Activated T-helper 1 cell treated with anti-CD3 and anti-CD28 coated beads, Interleukin-12 subunit alpha, Interleukin-12 subunit beta, Interleukin-2, Interleukin-4 antibody, amounts not matched to agents 30 ng/mL and 10 ng/mL and 1 ng/mL, durations not matched to agents 14 hours and 24 hours and 36 hours (primary cell): ENCODE measurements around the gene SMIM41. TPM values are rescaled to one million over a fixed set of nuclear protein-coding genes. Genes with fewer than 3 reads are reported as not detected.
A peak's percentile ranks its signal among the peaks of the same experiment; 100 is the strongest.

Experiments
- DNase-seq: peaks from one replicate; pipeline ENCODE4 v3.0.0; 2021; ENCODE audit warnings: low spot score
- H3K27ac Mint-ChIP-seq: one replicate; pipeline ENCODE4 v1.8.0; 2021; ENCODE audit warnings: mild to moderate bottlenecking, mixed read lengths
- H3K27me3 Mint-ChIP-seq: one replicate; pipeline ENCODE4 v1.8.0; 2022; ENCODE audit warnings: mild to moderate bottlenecking, moderate library complexity, mixed read lengths; ENCODE audit not compliant: insufficient read depth
- H3K36me3 Mint-ChIP-seq: one replicate; pipeline ENCODE4 v1.8.0; 2021; ENCODE audit warnings: low read depth, mixed read lengths
- H3K4me1 Mint-ChIP-seq: one replicate; pipeline ENCODE4 v1.8.0; 2021; ENCODE audit warnings: low read depth, mixed read lengths
- H3K4me3 Mint-ChIP-seq: one replicate; pipeline ENCODE4 v1.8.0; 2021; ENCODE audit warnings: mild to moderate bottlenecking, moderate library complexity, mixed read lengths
- H3K9me3 Mint-ChIP-seq: one replicate; pipeline ENCODE4 v1.8.0; 2021; ENCODE audit warnings: mixed read lengths
- intact Hi-C: fragments of 100-400 bp; cut with micrococcal nuclease; formaldehyde crosslinking; loops from one replicate; pipeline ENCODE4 v1.15.1; 2024
- total RNA-seq: library from RNA; stranded (reverse); gene quantifications from 2 replicates; pipeline ENCODE4 v1.2.3, GENCODE V29; 2022

SMIM41 gene
- total RNA-seq, 1 donor from 2014 or later, result not detected

DNA sequence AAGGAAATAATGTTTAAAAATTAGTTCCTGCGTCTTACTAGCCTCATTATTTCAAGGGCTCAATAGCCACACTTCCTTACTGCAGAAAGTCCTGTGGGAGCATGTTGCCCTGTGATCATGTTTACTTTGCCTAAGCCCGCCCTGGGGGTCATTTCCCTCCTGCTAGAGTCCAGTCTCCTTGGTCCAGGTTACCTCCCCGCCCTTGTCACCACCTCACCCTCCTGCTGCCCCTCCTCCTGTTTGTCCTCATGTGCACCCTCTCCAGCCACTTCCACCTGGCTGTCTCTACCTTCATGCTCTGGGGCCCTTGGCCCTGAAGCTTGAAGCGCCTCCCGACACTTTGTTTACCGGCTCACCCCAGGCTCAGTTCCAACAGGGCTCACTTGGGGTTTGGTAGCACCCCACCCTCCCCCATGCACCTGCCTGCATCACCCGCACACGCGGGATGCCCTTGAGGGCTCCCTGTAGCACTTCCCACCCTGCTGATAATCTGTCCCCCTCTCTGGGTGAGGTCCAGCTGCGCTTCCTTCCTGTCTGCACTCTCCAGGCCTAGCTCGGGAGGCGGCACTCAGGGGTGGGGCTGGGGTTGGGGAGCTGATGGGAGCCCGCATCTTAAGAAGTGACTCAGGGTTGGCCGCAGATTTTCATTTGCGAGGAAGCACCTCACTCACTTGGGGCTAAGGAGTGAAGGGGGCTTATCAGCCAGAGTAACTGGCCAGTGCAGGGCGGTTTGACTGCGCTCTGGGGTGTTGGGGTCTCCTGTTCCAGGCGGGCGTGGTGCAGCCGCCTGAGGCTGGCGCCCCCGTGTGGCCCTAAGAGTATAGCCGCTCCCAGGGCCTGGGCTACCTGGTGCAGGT lies 40.1 kb downstream of the SMIM41 start:
- Mint-ChIP-seq H3K36me3 (no peaks in the 10 kb centered on the region), H3K4me1 (peaks cover 40% of the 10 kb centered on the region), H3K27me3 (peaks cover 17% of the 10 kb centered on the region), H3K9me3 (no peaks in the 10 kb centered on the region), H3K4me3 (no peak overlapping the region), H3K27ac (no peak overlapping the region)
- DNase-seq, result no peak
- intact Hi-C loops, result loop anchor here (5.0 kb wide), 1 partner anchor 37 kb away; no protein-coding TSS in a partner anchor

DNA sequence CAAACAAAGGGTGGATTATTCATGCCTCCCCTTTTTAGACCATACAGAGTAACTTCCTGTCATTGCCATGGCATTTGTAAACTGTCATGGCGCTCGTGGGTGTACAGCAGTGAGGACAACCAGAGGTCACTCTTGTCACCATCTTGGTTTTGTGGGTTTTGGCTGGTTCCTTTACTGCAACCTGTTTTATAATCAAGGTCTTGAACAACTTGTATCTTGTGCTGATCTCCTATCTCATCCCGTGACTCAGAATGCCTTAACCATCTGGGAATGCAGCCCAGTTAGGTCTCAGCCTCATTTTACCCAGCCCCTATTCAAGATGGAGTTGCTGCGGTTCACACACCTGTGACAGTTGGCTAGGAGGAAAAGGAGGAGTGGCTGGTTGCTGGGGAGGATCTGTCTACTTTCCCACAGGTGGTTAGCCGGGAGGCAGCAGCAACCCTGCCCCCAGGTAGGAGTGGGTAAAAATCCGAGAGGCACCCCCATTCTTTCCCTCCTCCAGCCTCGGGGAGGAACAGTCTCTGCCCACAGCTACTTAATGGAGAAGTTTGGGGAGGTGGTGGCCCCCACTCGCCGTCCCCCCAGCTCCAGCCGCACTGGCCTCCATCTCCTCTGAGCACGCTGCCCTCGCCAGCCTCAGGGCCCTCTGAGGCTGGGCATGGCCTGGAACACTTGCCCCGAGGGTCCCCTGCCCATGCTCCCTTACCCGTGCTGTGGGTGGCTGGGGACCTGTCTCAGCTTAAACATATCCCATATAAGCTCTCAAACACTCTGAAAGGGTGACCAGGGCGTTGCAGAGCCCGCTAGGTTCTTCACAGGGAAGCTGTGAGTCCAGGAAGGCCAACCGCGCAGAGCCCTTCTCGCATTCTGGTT lies 41.7 kb downstream of the SMIM41 start:
- DNase-seq, result no peak
- Mint-ChIP-seq H3K4me1 (peaks cover 37% of the 10 kb centered on the region), H3K27me3 (peaks cover 17% of the 10 kb centered on the region), H3K4me3 (no peak overlapping the region), H3K36me3 (no peaks in the 10 kb centered on the region), H3K27ac (no peak overlapping the region), H3K9me3 (no peaks in the 10 kb centered on the region)
- intact Hi-C loops, result loop anchor here (1.0 kb wide), 2 partner anchors 96 to 128 kb away; no protein-coding TSS in a partner anchor

DNA sequence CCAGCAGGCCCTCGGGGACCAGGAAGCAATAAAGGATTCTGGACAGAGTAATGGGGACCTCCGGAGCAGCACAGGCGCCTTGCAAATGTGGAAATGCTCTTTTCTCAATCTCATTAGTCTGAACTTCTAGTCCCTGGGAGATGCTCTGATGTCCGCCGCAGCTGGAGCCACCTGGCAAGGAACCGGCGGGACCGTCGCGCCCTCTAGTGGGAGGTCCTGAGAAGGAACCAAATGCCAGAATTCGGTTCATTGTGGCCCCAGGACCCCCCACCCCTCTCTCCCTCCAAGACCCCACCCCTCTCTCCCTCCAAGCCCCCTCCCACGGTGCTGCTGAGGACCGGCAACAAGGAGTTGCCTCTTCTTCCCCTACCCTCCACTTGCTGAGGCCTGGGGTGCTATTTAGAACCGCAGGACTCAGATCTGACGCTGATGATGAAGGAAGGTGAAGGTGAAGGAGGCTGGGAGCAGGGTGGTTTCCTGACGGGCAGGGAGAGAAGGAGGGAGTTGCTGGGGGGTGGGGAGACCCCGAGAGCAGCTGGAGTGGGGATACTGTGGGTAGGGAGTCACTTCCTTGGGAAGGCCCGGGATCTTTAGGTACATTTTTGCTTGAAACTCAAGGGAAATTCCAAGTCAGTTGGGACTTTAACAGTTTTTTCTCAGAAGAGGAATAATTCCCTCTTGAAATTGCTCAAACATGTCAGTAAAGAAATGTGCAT lies 42.5 kb downstream of the SMIM41 start:
- Mint-ChIP-seq H3K27ac (no peak overlapping the region), H3K4me3 (no peak overlapping the region), H3K9me3 (no peaks in the 10 kb centered on the region), H3K36me3 (no peaks in the 10 kb centered on the region), H3K4me1 (peaks cover 29% of the 10 kb centered on the region), H3K27me3 (peaks cover 17% of the 10 kb centered on the region)
- intact Hi-C loops, result loop anchor here (1.0 kb wide), 2 partner anchors 97 to 129 kb away; no protein-coding TSS in a partner anchor
- DNase-seq, result peak; percentile 50

DNA sequence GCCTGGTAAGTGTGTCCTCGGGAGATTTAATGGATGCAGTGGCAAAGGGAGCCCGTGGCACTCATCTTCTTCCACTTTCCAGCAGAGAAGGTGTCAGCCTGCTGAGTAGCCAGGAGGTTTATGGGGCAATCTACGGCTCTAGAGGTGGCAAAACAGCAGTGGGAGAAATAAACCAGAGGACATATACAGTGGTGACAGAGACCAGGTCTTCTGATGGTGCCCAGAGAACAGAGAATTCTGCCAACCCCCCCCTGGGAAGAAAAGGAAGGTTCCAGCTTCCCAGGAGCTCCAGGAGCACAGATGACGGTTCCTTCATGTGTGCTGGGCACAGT lies 43.0 kb downstream of the SMIM41 start:
- H3K4me3 Mint-ChIP-seq, result no peak overlapping the region
- peaks cover 17% of the 10 kb centered on the region for H3K27me3 Mint-ChIP-seq
- no peak overlapping the region for H3K27ac Mint-ChIP-seq
- no peaks in the 10 kb centered on the region for H3K36me3 Mint-ChIP-seq
- DNase-seq, result no peak
- peaks cover 27% of the 10 kb centered on the region for H3K4me1 Mint-ChIP-seq
- H3K9me3 Mint-ChIP-seq, result no peaks in the 10 kb centered on the region
- intact Hi-C loops, result no loop called here

DNA sequence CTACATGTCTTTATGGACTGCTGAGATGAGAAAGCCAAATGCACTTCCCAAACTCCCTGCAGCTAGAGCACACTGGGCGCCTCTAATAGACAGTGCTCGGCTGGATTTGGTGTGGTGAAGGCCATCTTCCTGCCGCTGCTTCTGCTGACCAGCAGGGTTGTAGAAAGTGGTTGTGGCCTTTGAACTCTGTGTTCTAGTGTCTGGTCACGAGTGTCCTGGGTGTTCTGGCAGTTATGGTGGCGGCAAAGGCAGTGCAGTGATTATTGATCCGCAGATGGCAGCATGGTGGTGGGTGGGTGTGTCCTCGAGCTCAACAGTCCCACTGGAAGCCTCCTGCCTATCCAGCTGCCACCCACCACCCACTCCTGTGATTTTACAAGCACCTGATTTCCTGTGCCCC lies 43.4 kb downstream of the SMIM41 start:
- Mint-ChIP-seq H3K36me3 (no peaks in the 10 kb centered on the region), H3K4me3 (no peak overlapping the region), H3K9me3 (no peaks in the 10 kb centered on the region), H3K27me3 (peaks cover 17% of the 10 kb centered on the region), H3K4me1 (peaks cover 27% of the 10 kb centered on the region), H3K27ac (no peak overlapping the region)
- no peak for DNase-seq
- intact Hi-C loops, result no loop called here

DNA sequence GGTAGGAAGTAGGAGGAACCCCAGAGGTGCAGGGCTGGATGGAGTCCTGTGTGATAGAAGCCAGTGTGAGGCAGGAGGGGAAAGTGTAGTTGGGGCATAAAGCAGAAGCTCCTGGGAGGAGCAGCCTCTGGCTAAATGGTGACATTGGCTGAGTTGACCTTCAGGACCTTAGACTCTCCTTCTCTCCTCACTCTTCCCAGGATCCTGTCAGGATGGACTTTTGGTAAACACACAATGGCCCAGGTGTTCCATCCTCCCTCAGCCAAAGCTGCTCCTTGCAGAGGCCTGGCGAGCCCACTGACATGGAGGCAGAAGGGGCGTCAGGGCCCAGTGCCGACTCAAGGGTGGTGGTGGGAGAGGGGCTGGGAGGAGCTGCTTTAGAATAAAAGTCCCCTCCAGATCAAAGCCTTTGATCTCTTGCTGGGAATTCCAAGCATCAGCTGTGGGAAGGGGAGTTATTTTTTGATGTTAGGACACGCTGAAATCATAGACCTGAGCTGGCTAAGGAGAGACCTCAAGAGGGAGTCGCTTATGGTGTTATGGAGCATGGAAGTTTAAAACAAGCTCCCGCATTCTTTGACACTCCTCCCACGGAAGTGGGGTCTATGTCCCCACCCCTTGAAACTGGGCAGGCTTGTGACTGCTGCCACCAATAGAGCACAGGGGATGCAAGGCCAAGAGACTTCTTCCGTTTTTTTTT lies 44.1 kb downstream of the SMIM41 start:
- H3K4me3 Mint-ChIP-seq, result no peak overlapping the region
- DNase-seq, result no peak
- intact Hi-C loops, result no loop called here

DNA sequence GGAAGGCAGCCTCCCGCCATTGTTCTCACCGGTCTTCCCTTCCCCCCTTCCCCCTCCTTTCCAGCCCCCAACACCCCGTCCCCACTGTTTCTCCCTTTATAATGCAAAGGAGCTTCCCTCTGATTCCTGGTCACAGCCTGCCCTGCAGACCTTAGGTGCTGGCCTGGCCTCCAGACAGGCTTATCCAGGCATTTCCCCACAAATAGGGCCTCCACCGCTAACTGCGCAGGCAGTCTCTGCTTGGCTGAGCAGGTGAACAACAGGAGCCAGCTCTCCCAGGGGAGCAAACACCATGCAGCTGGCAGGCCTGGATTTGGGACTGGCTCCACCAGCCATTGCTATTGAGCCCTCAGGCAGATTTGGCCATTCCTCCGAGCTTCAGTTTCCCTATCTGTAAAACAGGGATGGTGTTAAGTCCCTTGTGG lies 46.0 kb downstream of the SMIM41 start:
- no peak for DNase-seq
- intact Hi-C loops, result no loop called here

More for the DNA sequence above, 44.1 kb downstream of the SMIM41 start:
- Mint-ChIP-seq H3K36me3 (no peaks in the 10 kb centered on the region), H3K27me3 (peaks cover 17% of the 10 kb centered on the region), H3K4me1 (peaks cover 20% of the 10 kb centered on the region), H3K9me3 (no peaks in the 10 kb centered on the region), H3K27ac (no peak overlapping the region)

DNA sequence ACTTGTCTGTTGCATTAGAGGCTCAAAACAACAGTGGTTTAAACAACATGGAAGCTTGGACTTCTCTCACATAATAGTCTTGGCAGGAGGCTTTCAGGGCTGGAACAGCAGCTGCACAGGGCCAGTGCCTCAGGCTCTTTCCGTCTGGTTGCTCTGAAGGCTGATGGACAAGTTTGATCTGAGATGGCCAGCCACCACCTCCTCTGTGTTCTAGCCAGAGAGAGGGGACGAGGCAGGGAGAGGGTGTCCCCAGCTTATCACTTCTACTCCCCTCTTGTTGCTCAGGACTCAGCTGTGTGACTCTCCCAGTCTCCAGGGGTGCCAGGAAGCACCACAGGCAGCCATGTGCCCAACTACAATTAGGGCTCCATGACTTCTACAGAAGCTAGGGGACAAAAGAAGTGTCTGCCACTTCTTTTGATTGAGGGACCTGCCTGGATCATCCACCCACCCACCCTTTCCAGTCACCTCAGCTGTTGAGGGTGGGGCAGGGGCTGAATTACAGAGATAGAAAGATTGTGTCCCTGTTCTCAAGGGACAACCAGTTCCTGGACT lies 46.6 kb downstream of the SMIM41 start:
- peaks cover 9% of the 10 kb centered on the region for H3K4me1 Mint-ChIP-seq
- H3K4me3 Mint-ChIP-seq, result no peak overlapping the region
- intact Hi-C loops, result no loop called here
- H3K27ac Mint-ChIP-seq, result no peak overlapping the region
- H3K27me3 Mint-ChIP-seq, result peaks cover 14% of the 10 kb centered on the region
- DNase-seq, result no peak
- no peaks in the 10 kb centered on the region for H3K36me3 Mint-ChIP-seq
- no peaks in the 10 kb centered on the region for H3K9me3 Mint-ChIP-seq

More for the DNA sequence above, 46.0 kb downstream of the SMIM41 start:
- Mint-ChIP-seq H3K27me3 (peaks cover 16% of the 10 kb centered on the region), H3K4me3 (no peak overlapping the region), H3K27ac (no peak overlapping the region), H3K9me3 (no peaks in the 10 kb centered on the region), H3K36me3 (no peaks in the 10 kb centered on the region), H3K4me1 (peaks cover 9% of the 10 kb centered on the region)

DNA sequence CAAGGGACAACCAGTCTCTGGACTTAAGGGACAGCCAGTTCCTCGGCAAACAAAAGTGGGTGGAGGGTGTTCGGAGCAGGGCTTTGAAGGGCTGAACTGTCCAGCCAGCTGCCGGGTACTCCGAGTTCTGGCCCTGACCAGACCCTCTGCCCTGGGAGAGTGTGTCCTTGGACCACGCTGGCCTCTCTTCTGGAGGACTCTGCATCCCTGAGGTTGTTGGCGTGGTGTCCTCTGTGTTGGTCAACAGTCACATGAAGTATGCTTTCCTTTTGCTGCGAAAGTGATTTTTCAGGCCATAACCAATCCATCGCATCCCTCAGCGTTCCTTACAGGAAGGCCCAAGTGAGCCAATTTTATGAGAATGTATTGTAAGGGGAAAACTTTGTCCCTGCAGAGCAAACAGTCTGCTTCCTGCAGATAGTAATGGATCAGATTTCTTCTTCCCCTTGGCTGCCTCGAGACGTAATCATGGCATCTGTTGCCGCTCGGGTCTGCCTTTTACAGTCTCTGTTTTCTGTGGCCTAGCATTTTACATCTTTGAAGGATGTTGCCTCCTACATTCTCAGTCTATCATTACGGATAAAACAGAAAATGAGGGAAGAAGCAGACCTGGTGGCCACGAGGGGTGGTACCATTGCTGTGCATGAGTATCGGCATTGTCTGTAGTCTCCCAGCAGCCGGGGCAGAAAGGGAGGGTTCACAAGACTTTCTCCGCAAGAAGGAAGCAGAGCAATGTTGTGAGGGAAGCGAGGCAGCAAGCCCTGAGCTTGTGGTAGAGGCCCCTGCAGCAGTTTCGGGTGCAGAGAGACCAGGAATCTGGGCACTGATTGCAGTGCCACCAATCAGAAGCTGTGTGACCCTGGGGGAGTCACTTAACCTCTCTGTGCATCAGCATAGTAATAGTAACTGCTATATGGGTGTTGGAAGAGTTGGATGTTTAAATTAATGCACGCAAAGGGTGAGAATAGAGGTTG lies 47.4 kb downstream of the SMIM41 start:
- H3K27me3 Mint-ChIP-seq, result peaks cover 9% of the 10 kb centered on the region
- no peaks in the 10 kb centered on the region for H3K9me3 Mint-ChIP-seq
- H3K27ac Mint-ChIP-seq, result no peak overlapping the region
- H3K4me1 Mint-ChIP-seq, result peaks cover 5% of the 10 kb centered on the region
- no peaks in the 10 kb centered on the region for H3K36me3 Mint-ChIP-seq
- no peak for DNase-seq
- H3K4me3 Mint-ChIP-seq, result no peak overlapping the region
- intact Hi-C loops, result no loop called here

DNA sequence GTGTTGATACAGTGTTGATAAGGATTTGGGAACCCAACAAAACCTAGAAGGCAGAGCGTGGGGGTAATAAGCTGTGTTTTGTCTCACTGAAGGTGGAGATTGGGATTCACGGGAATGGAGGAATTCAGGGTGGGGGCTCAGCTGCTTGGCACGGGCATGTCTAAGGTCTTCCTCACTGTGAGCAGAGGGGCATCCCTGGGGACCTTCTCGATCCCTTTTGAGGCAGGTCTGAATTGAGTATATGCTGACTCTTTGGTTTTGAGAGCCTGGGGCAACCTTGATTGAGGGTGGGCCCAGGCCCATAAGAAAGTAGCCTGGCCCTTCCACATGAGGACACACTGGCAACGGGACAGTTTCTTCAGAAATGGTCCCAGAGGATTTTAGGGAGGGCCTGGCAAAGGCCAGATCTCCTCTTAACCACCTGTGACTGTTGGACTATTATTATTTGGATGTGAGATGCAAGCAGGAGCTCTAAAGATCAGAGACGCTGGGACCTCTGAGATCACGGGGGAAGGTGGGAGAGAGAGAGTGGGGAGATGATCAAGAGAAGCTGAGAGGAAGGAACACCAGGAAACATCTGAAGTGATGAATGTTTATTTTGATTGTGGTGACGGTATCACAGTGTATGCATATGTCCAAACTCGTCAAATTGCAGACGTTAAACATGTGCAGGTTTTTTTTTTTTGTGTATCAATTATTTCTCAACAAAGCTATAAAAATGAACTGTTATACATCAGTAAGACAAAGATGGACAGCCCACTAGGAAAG lies 48.4 kb downstream of the SMIM41 start:
- no peak overlapping the region for H3K27ac Mint-ChIP-seq
- DNase-seq, result no peak

DNA sequence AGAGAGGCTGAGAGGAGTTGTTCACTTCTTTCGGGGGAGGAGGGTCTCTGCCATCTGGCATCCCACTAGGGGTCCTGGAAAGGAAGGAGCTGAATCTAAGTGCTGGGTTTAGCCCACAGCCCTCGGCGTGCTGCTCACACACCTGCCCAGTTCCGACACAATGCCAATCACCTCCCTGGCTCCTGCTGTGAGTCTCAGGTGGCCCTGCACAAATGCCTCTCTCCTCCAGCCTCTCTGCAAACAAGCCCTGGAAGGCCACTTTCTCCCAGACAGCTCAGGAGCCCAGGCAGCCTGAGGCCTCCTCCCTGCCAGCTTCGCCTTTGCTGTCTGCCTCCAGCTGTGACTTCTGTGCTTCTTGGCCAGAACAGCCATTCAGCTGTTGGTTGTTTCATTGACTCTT lies 51.2 kb downstream of the SMIM41 start:
- intact Hi-C loops, result no loop called here
- DNase-seq, result no peak
- H3K4me3 Mint-ChIP-seq, result no peak overlapping the region

More for the DNA sequence above, 48.4 kb downstream of the SMIM41 start:
- Mint-ChIP-seq H3K27me3 (peaks cover 4% of the 10 kb centered on the region), H3K4me1 (no peaks in the 10 kb centered on the region), H3K4me3 (no peak overlapping the region), H3K9me3 (no peaks in the 10 kb centered on the region), H3K36me3 (no peaks in the 10 kb centered on the region)
- intact Hi-C loops, result no loop called here

More for the DNA sequence above, 51.2 kb downstream of the SMIM41 start:
- Mint-ChIP-seq H3K36me3 (no peaks in the 10 kb centered on the region), H3K4me1 (no peaks in the 10 kb centered on the region), H3K27me3 (peaks cover 4% of the 10 kb centered on the region), H3K27ac (no peak overlapping the region), H3K9me3 (no peaks in the 10 kb centered on the region)
